ENCODE measurements around the gene RELN.

Gene RELN

GRCh38 chr7:103990991-103991390 lies 1.5 kb upstream of the RELN start:
- no peak for DNase-seq (ENCODE audit: low spot score)

DNA sequence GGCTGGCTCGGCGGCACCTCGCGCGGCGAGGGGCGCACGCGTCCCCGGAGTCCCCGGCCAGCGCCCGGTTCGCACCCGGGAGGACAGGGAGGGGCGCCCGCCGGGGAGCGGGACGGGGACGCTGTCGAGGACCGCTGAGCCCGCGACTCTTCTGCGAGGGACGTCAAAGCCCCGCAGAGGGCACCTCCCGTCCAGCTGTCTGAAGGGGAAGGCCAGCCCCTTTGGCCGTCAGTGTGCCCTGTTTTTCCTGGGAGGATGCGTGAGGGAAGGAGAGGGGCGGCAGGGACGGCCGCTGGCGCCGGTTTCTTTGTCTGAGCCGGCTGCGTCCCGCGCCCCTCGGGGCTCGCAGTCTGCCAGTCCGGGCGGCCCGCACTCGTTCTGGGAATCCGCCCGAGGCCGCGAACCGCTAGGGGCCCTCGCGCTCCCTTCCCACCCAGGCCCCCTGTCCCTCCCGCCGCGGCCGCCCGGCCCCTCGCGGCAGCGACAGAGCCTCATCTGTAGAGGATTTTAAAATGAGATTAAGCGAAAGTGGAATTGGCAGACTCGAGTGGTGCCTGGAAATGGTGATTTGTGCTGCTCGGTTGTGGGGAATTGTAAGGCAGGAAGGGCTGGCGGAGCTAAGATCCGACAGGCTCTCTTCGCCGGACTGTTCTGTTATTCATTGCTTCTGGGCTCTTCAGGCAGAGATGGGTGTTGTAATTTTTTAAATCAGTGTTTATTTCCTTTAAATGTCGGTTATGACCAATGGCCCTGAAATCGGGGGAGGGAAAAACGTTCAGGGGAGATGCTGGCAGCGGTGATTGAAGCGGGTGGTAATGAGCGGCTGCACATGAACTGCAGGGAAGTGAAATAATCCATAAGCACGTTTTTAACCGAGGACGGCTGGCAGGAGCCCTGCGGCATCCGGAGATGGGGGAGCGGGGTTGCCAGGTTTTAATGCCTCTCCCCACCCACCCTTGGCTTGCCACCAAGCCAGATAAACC lies 618 bp upstream of the RELN start:
- DNase-seq (ENCODE audit: low spot score): no peak

GRCh38 chr7:103988468-103989199 lies 824 bp downstream of the RELN start:
- DNase-seq (ENCODE audit: low spot score): no peak

GRCh38 chr7:103987451-103987850 lies 2.0 kb downstream of the RELN start:
- no peak for DNase-seq (ENCODE audit: low spot score)

- no peak for DNase-seq (ENCODE audit: low spot score)
These were observed 3.8 kb downstream of the RELN start for GRCh38 chr7:103985565-103986126.

DNA sequence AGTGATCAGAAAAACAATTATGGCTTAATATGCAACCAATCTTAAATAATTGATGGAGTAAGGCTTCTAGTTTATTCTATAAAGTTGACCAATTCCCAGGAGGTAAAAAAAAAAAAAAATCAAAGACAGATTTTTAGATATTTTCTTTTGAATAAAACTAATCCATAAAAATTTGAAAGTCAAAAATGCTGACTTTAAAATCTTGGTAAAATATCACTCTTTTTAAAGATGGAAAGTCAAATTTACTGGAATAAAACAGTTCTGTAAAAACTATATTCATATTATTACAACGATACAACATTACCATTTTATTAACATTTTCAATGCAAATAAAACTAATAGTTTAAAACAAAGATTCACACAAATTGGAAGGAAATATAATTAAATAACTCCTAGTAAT lies 5.4 kb downstream of the RELN start:
- no peak for DNase-seq (ENCODE audit: low spot score)

DNA sequence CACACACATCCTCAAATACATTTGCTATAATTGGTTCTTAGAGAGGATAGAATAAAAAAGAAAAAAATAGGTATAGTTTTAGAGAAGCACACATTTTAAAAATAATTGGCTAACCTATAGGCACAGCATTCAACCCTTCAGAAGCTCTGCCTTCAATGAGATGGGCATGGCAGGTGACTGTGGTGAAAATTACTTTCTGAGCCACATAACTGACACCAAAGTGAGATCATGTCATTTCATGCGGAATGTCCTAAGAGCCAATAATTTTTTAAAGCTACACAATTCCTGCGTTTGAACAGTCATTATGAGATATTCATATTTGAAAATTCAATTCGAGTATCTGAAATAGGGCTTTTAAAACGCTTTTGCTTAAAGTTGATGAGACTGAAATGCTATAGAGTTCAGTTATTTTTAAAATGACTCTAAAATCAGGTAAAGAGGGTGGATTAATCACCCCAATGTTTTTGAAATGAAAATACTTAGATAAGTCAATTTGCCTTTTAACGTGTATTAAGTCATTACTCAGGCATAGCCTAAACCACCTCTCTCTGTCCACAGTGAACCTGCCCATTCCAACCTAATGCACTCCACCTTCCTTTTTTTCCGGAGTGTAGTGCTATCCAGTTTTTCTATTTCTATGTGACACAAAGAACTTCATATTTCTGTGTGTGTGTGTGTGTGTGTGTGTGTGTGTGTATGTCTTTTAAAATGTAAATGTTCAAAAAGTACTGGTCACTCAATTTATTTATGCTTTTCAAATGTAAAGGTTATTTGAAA lies 6.1 kb downstream of the RELN start:
- DNase-seq (ENCODE audit: low spot score): no peak

- DNase-seq (ENCODE audit: low spot score): no peak
These were observed 8.4 kb downstream of the RELN start for GRCh38 chr7:103981003-103981423.

- no peak for DNase-seq (ENCODE audit: low spot score)
These were observed 16.6 kb downstream of the RELN start for GRCh38 chr7:103972779-103973434.

GRCh38 chr7:103967401-103967800 lies 22.1 kb downstream of the RELN start:
- DNase-seq (ENCODE audit: low spot score): no peak

- no peak for DNase-seq (ENCODE audit: low spot score)
These were observed 22.7 kb downstream of the RELN start for GRCh38 chr7:103966593-103967277.

DNA sequence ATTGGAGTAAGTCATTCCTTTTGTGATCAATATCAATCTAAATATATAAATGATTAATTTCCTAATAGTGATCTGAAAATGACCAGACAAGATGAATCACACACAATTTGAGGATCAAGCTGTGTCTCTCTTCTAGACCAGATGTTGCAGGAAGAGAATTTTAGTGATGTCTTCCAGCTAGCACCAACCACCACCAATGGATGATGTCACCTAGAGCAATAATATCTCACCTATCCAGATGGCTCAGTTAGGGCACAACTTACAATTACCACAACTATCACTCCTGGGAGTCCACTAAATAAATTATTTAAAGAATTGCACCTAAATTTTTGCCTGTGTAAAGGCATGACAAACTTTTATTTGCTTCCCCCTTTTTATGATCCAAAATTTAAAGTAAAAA lies 25.2 kb downstream of the RELN start:
- DNase-seq (ENCODE audit: low spot score): no peak

GRCh38 chr7:103962070-103962469 lies 27.4 kb downstream of the RELN start:
- DNase-seq (ENCODE audit: low spot score): no peak

GRCh38 chr7:103958284-103958818 lies 31.1 kb downstream of the RELN start:
- DNase-seq (ENCODE audit: low spot score): no peak

DNA sequence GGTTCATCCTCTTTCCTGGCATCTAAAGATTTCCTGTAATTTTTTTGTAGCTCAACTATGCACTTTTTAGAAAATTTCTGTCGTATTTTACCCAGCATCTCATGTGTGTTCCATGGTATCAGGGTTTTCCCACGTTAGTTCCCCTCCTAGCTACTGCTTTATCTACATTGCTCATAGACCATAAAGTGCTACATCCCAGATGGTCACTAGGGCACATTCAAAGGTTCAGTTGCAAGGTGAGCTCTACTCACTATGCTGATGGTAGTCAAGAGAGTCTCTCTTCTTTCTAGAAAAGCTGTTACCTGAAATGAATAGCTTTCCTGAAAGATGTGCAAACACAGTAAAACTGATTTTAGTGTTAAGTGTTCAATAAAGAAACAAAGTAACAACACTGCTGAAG lies 33.5 kb downstream of the RELN start:
- DNase-seq (ENCODE audit: low spot score): no peak

GRCh38 chr7:103952408-103952807 lies 37.0 kb downstream of the RELN start:
- no peak for DNase-seq (ENCODE audit: low spot score)

GRCh38 chr7:103951311-103951710 lies 38.1 kb downstream of the RELN start:
- no peak for DNase-seq (ENCODE audit: low spot score)

GRCh38 chr7:103949374-103949773 lies 40.1 kb downstream of the RELN start:
- DNase-seq (ENCODE audit: low spot score): no peak

DNA sequence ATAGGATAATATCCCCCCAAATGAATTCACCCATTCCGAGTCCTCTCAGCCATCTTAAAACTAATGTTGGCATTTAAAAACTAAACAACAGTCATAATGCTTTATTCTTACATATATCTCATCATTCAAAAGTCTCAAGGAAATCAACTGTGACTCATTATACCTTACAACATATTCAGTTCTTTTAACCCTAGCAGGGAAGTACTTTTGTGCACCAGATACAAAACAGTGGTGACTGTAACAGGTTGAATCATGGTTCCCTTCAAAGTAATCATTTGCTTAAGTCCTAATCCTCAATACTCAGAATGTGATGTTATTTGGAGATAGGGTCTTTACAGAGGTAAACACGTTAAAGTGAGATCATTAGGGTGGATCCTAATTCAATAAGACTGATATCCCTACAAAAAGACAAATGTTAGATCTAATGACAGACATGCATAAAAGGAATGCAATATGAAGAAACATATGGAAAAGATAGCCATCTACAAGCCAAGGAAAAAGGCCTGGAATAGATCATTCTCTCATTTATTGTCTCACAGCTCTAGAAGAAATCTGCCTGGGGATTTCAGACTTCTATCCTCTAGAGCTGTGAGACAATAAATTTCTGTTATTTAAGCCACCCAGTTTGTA lies 42.3 kb downstream of the RELN start:
- no peak for DNase-seq (ENCODE audit: low spot score)

Measured in pons (tissue), 1 donor.